ENCODE data around the gene RCSD1.

Gene RCSD1

GRCh38 chr1:167698313-167698712 is 68.3 kb downstream of the RCSD1 start:
- no peak overlapping the region for H3K4me3 ChIP-seq (ENCODE audit: low read depth, low read length)
- DNase-seq (ENCODE audit: low read depth), result no peak
- no peak for TF ChIP-seq MYC (IDR thresholded peaks at IDR 0.05; ENCODE audit: low read depth, low read length)
- TF ChIP-seq, protein P1, sequence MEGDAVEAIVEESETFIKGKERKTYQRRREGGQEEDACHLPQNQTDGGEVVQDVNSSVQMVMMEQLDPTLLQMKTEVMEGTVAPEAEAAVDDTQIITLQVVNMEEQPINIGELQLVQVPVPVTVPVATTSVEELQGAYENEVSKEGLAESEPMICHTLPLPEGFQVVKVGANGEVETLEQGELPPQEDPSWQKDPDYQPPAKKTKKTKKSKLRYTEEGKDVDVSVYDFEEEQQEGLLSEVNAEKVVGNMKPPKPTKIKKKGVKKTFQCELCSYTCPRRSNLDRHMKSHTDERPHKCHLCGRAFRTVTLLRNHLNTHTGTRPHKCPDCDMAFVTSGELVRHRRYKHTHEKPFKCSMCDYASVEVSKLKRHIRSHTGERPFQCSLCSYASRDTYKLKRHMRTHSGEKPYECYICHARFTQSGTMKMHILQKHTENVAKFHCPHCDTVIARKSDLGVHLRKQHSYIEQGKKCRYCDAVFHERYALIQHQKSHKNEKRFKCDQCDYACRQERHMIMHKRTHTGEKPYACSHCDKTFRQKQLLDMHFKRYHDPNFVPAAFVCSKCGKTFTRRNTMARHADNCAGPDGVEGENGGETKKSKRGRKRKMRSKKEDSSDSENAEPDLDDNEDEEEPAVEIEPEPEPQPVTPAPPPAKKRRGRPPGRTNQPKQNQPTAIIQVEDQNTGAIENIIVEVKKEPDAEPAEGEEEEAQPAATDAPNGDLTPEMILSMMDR (IDR thresholded peaks at IDR 0.05; ENCODE audit: low read depth, low read length), result no peak
- no peak for TF ChIP-seq POLR2A (IDR thresholded peaks at IDR 0.05; ENCODE audit: extremely low read depth, insufficient read length)
- TF ChIP-seq, protein P2, sequence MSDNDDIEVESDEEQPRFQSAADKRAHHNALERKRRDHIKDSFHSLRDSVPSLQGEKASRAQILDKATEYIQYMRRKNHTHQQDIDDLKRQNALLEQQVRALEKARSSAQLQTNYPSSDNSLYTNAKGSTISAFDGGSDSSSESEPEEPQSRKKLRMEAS (IDR thresholded peaks at IDR 0.05; ENCODE audit: low read depth, low read length), result no peak

DNA sequence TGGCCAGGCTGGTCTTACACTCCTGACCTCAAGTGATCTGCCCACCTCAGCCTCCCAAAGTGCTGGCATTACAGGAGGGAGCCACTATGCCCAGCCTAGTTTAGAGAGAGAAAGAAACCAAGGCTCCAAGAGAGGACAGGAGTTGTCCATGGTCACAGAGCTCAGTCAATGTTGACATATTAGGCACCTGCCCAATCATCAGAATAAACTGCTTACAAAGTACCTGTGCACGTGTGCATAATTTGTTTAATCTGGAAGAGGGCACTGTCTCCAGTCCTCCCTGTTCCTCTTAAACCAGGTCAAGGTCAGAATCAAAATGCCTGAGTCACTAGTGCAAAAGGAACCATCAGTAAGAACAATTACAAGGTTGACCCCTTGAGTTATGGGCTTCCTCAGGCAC is 71.5 kb downstream of the RCSD1 start:
- no peak for DNase-seq (ENCODE audit: low read depth)
- TF ChIP-seq MYC (IDR thresholded peaks at IDR 0.05; ENCODE audit: low read depth, low read length) (no peak), POLR2A (IDR thresholded peaks at IDR 0.05; ENCODE audit: extremely low read depth, insufficient read length) (no peak)
- TF ChIP-seq, protein P1 (IDR thresholded peaks at IDR 0.05; ENCODE audit: low read depth, low read length), result no peak
- TF ChIP-seq, protein P2 (IDR thresholded peaks at IDR 0.05; ENCODE audit: low read depth, low read length), result no peak

GRCh38 chr1:167703557-167703956 is 73.5 kb downstream of the RCSD1 start:
- no peak overlapping the region for H3K4me3 ChIP-seq (ENCODE audit: low read depth, low read length)
- TF ChIP-seq MYC (IDR thresholded peaks at IDR 0.05; ENCODE audit: low read depth, low read length), result no peak
- no peak for TF ChIP-seq POLR2A (IDR thresholded peaks at IDR 0.05; ENCODE audit: extremely low read depth, insufficient read length)
- TF ChIP-seq, protein P2 (IDR thresholded peaks at IDR 0.05; ENCODE audit: low read depth, low read length), result no peak
- TF ChIP-seq, protein P1 (IDR thresholded peaks at IDR 0.05; ENCODE audit: low read depth, low read length), result no peak
- no peak for DNase-seq (ENCODE audit: low read depth)

More for the DNA sequence above, 71.5 kb downstream of the RCSD1 start:
- H3K4me3 ChIP-seq (ENCODE audit: low read depth, low read length), result no peak overlapping the region

- H3K4me3 ChIP-seq (ENCODE audit: low read depth, low read length), result no peak overlapping the region
- DNase-seq (ENCODE audit: low read depth), result no peak
- TF ChIP-seq MYC (IDR thresholded peaks at IDR 0.05; ENCODE audit: low read depth, low read length), result no peak
Observed at GRCh38 chr1:167704715-167705114, 74.7 kb downstream of the RCSD1 start.

GRCh38 chr1:167705250-167705649 is 75.2 kb downstream of the RCSD1 start:
- no peak overlapping the region for H3K4me3 ChIP-seq (ENCODE audit: low read depth, low read length)
- DNase-seq (ENCODE audit: low read depth), result no peak
- TF ChIP-seq, protein P2 (IDR thresholded peaks at IDR 0.05; ENCODE audit: low read depth, low read length), result no peak
- TF ChIP-seq POLR2A (IDR thresholded peaks at IDR 0.05; ENCODE audit: extremely low read depth, insufficient read length), result no peak
- TF ChIP-seq, protein P1 (IDR thresholded peaks at IDR 0.05; ENCODE audit: low read depth, low read length), result no peak
- TF ChIP-seq MYC (IDR thresholded peaks at IDR 0.05; ENCODE audit: low read depth, low read length), result no peak

DNA sequence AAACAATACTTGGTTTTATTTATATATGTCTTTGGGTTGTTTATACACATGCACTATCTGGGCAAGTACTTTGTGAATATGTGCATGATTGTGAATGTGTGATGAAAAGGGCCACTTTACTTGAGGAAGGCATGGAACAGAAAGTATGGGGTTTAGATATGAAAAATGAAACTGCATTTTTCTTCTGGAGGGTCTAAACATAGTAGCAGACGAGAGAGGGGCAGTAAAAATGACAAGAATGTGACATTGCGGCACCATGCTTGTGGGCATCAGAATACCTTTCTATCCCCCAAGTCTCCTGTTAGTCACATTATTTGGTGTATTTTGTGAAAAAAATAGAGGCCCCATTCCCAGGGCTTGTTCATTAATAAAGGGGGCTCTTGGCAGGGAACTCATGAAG is 76.3 kb downstream of the RCSD1 start:
- no peak for DNase-seq (ENCODE audit: low read depth)
- H3K4me3 ChIP-seq (ENCODE audit: low read depth, low read length), result no peak overlapping the region

More for the DNA sequence above, 76.3 kb downstream of the RCSD1 start:
- TF ChIP-seq, protein P2 (IDR thresholded peaks at IDR 0.05; ENCODE audit: low read depth, low read length), result no peak
- no peak for TF ChIP-seq POLR2A (IDR thresholded peaks at IDR 0.05; ENCODE audit: extremely low read depth, insufficient read length)
- TF ChIP-seq MYC (IDR thresholded peaks at IDR 0.05; ENCODE audit: low read depth, low read length), result no peak

All from NB4 (cell line).